Endothelial cell of umbilical vein (primary cell): ENCODE measurements around the gene KLF3. TPM values are rescaled to one million over a fixed set of nuclear protein-coding genes. Genes with fewer than 3 reads are reported as not detected.

Source experiments
- BruUV-seq: library from RNA; stranded (reverse); fragments of 400-500 nt; replicated peaks from 2 replicates; lab custom pipeline; 2021; lab: Mats Ljungman, UMichigan
- CTCF ChIA-PET: fragments of 300-600, 350-600 bp; sonication (Branson Sonifier 250); formaldehyde crosslinking; loops from one replicate; lab custom pipeline; 2021; ENCODE audit warnings: antibody characterized with exemption, inconsistent platforms; lab: Charles Lee
- POLR2A ChIA-PET: fragments of 300-600, 350-600 bp; sonication (Branson Sonifier 250); formaldehyde crosslinking; loops from one replicate; lab custom pipeline; 2021; ENCODE audit warnings: antibody characterized with exemption, inconsistent platforms; lab: Charles Lee
- DNase-seq: peaks from one replicate; pipeline ENCODE4 v3.0.0-alpha.2; 2011; ENCODE audit warnings: low read depth, low spot score
- FAIRE-seq: peaks from 2 replicates; lab custom pipeline; 2011; peaks lifted over from hg19 to GRCh38; lab: Jason Lieb, UNC
- H2AFZ ChIP-seq: 2 replicates; pipeline ENCODE4 v1.6.0; 2012; ENCODE audit warnings: low read depth, low read length, control low read depth, inconsistent platforms
- H3K27ac ChIP-seq: 2 replicates; pipeline ENCODE4 v1.5.1; 2011; ENCODE audit warnings: low read depth, mild to moderate bottlenecking, control low read depth, low read length, moderate library complexity; ENCODE audit not compliant: insufficient read depth
- H3K27me3 ChIP-seq, 2 experiments: 2 replicates each; pipeline versions ENCODE4 v1.6.0 to v1.6.1; 2011; ENCODE audit warnings: low read length in 2 of 2, mixed read lengths in 1 of 2; ENCODE audit not compliant: control insufficient read depth in 2 of 2, insufficient read depth in 2 of 2
- H3K36me3 ChIP-seq, 2 experiments: 2 replicates in 1 of 2; 3 replicates in 1 of 2; pipeline ENCODE4 v1.5.1; 2011; ENCODE audit warnings: low read length in 2 of 2, mild to moderate bottlenecking in 1 of 2, moderate library complexity in 1 of 2; ENCODE audit not compliant: control insufficient read depth in 2 of 2, insufficient read depth in 2 of 2; ENCODE audit errors: extremely low read depth in 1 of 2
- H3K4me1 ChIP-seq: 3 replicates; pipeline ENCODE4 v1.5.1; 2011; ENCODE audit warnings: mild to moderate bottlenecking, low read length; ENCODE audit not compliant: control insufficient read depth, insufficient read depth; ENCODE audit errors: extremely low read depth
- H3K4me2 ChIP-seq: 2 replicates; pipeline ENCODE4 v1.6.1; 2011; ENCODE audit warnings: low read length, control low read depth, mixed read lengths; ENCODE audit not compliant: insufficient read depth
- H3K4me3 ChIP-seq, 3 experiments: fragments of 200-600 bp in 1 of 3; sonication (generic), shearing (Covaris generic) in 1 of 3; replicated peaks in 1 of 3; 2 replicates each; pipeline ENCODE4 v1.5.1; 2011 to 2016; ENCODE audit warnings: control low read depth in 3 of 3, low read length in 3 of 3, mild to moderate bottlenecking in 2 of 3, inconsistent platforms in 1 of 3, low read depth in 1 of 3, moderate library complexity in 1 of 3; ENCODE audit not compliant: insufficient read depth in 1 of 3
- H3K79me2 ChIP-seq: 2 replicates; pipeline ENCODE4 v1.6.0; 2012; ENCODE audit warnings: low read length, inconsistent platforms; ENCODE audit not compliant: control insufficient read depth, insufficient read depth
- H3K9ac ChIP-seq: replicated peaks from 2 replicates; pipeline ENCODE3; 2011; ENCODE audit warnings: low read length, control low read depth; ENCODE audit not compliant: insufficient read depth; ENCODE audit errors: extremely low read depth
- H3K9me1 ChIP-seq: replicated peaks from 3 replicates; pipeline ENCODE4 v1.6.0; 2011; ENCODE audit warnings: mild to moderate bottlenecking, low read length; ENCODE audit not compliant: control insufficient read depth, insufficient read depth; ENCODE audit errors: extremely low read depth
- H3K9me3 ChIP-seq: replicated peaks from 2 replicates; pipeline ENCODE4 v1.5.1; 2012; ENCODE audit warnings: low read length, inconsistent platforms; ENCODE audit not compliant: control insufficient read depth, insufficient read depth
- H4K20me1 ChIP-seq: replicated peaks from 2 replicates; pipeline ENCODE3; 2011; ENCODE audit warnings: mild to moderate bottlenecking, low read length; ENCODE audit not compliant: control insufficient read depth, insufficient read depth; ENCODE audit errors: extremely low read depth
- CTCF ChIP-seq, 2 donors: IDR thresholded peaks; 1 replicate in 1 of 2; 2 replicates in 1 of 2; pipeline ENCODE4 v1.5.1; 2011; ENCODE audit warnings: low read length in 2 of 2, mild to moderate bottlenecking in 2 of 2, moderate library complexity in 2 of 2, control low read depth in 1 of 2, inconsistent platforms in 1 of 2, low read depth in 1 of 2; ENCODE audit not compliant: insufficient read depth in 1 of 2; ENCODE audit errors: extremely low read depth in 1 of 2
- EZH2 ChIP-seq: IDR thresholded peaks from 2 replicates; pipeline ENCODE4 v1.6.1; 2012; ENCODE audit warnings: borderline replicate concordance, low read depth, mild to moderate bottlenecking, moderate library complexity, low read length, inconsistent platforms; ENCODE audit not compliant: severe bottlenecking
- FOS ChIP-seq: IDR thresholded peaks from 2 replicates; pipeline ENCODE4 v1.6.1; 2011; ENCODE audit warnings: mild to moderate bottlenecking, low read length, moderate library complexity, borderline replicate concordance; ENCODE audit not compliant: insufficient read depth
- GATA2 ChIP-seq: IDR thresholded peaks from 2 replicates; pipeline ENCODE4 v1.7.0; 2011; ENCODE audit warnings: low read depth, mild to moderate bottlenecking, moderate library complexity, mixed read lengths, low read length; ENCODE audit not compliant: insufficient read length, insufficient read depth
- JUN ChIP-seq: IDR thresholded peaks from 2 replicates; pipeline ENCODE4 v1.6.1; 2011; ENCODE audit warnings: borderline replicate concordance, low read depth; ENCODE audit not compliant: insufficient read length, insufficient read depth
- MAX ChIP-seq: IDR thresholded peaks from 2 replicates; pipeline ENCODE4 v1.6.1; 2011; ENCODE audit not compliant: insufficient read depth, insufficient read length
- MYC ChIP-seq: IDR thresholded peaks from one replicate; pipeline ENCODE4 v1.6.1; 2011; ENCODE audit warnings: mild to moderate bottlenecking, low read depth, low read length
- POLR2A ChIP-seq: IDR thresholded peaks from 2 replicates; pipeline ENCODE4 v1.6.1; 2012; ENCODE audit warnings: low read depth, mild to moderate bottlenecking, control low read depth, low read length
- POLR2AphosphoS5 ChIP-seq: IDR thresholded peaks from 2 replicates; pipeline ENCODE4 v1.6.1; 2012; ENCODE audit warnings: low read depth, mild to moderate bottlenecking, control low read depth, low read length, moderate library complexity; ENCODE audit not compliant: insufficient read depth
- dilution Hi-C: fragments of 300-500 bp; cut with MboI; formaldehyde crosslinking; loops from one replicate; pipeline ENCODE4 v1.15.0; 2019; ENCODE audit warnings: low sequenced_read_pairs; ENCODE audit not compliant: extremely low pct_ligation_motif_present
- intact Hi-C: fragments of 100-400 bp; cut with micrococcal nuclease; formaldehyde crosslinking; loops from one replicate; pipeline ENCODE4 v1.10.0; 2022
- polyA plus RNA-seq, 4 experiments: library from polyadenylated mRNA; depleted of rRNA in 3 of 4; stranded (reverse) in 3 of 4; unstranded in 1 of 4; fragments of >200 nt; gene quantifications; 2 replicates each; pipeline versions ENCODE4 v1.2.1 to v1.2.3, GENCODE V29; 2011 to 2012; ENCODE audit warnings: missing spikeins in 1 of 4
- total RNA-seq: library from RNA; stranded (reverse); gene quantifications from 2 replicates; pipeline ENCODE4 v1.2.3, GENCODE V29; 2021

KLF3 gene
- total and polyA plus RNA-seq, 2 donors (not counting 3 experiments of a cell fraction or from before 2014, with no cell fraction given), result 27.7 to 50.5 TPM

DNA sequence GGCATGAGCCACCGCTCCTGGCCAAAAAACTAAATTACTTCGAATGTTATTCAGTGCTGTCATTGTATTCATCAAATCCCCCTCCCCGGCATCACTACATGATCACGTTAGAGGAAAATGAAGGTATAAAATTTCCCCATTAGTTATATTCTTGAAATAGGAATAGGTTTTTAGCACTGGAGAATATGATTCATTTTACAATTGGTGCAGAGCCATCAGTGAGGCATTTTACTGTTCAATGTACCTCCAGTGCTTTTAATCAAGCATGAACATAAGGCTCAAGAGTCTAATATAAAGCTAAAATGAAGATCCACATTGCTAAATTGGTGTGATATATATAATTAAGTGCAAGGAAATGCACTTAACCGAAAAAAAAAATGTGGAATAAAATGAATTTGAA, 18.3 kb downstream of the KLF3 start:
- TF ChIP-seq CTCF (IDR thresholded peaks at IDR 0.05; ENCODE audit: extremely low read depth in 1 of 2, insufficient read depth in 1 of 2, low read depth in 1 of 2, low read length in 2 of 2), result no peak
- TF ChIP-seq MYC, result no peak
- TF ChIP-seq POLR2A, result no peak
- TF ChIP-seq EZH2, result no peak
- TF ChIP-seq FOS, result no peak
- no peak for TF ChIP-seq MAX
- no peak for TF ChIP-seq POLR2AphosphoS5
- TF ChIP-seq JUN, result no peak
- TF ChIP-seq GATA2, result no peak
- H4K20me1 ChIP-seq, result peaks cover 9% of the 10 kb centered on the region
- POLR2A ChIA-PET, result no interaction called here
- H3K4me2 ChIP-seq, result no peak overlapping the region
- no peak overlapping the region for H3K4me3 ChIP-seq
- no TSS peak for BruUV-seq
- dilution Hi-C loops (no loop called here), intact Hi-C loops (no loop called here)
- no peak overlapping the region for H3K9ac ChIP-seq
- peaks cover 80% of the 10 kb centered on the region for H3K79me2 ChIP-seq
- H3K9me1 ChIP-seq, result no peaks in the 10 kb centered on the region
- CTCF ChIA-PET, result interaction anchor here (1.7 kb wide), 1 partner anchor 363 kb away, joined by 5 read pairs; no protein-coding TSS in a partner anchor
- no peaks in the 10 kb centered on the region for H3K9me3 ChIP-seq
- H2AFZ ChIP-seq, result no peak overlapping the region
- H3K36me3 ChIP-seq, result peaks cover 9 to 18% of the 10 kb centered on the region in 2 experiments
- no peaks in the 10 kb centered on the region for H3K27me3 ChIP-seq
- DNase-seq (no peak), FAIRE-seq (no peak)
- H3K27ac ChIP-seq, result no peak overlapping the region
- peaks cover 21% of the 10 kb centered on the region for H3K4me1 ChIP-seq
